Retina (tissue), 1 donor: ENCODE measurements around the gene PTPRN2.
"Not testable (repeated sequence)": the region's sequence is repeated elsewhere in the genome, so short reads cannot be mapped to it uniquely, and the experiment has no call there.

Source experiments
- DNase-seq: peaks from one replicate; pipeline ENCODE4 v3.0.0-alpha.2; 2016

PTPRN2 gene

DNA sequence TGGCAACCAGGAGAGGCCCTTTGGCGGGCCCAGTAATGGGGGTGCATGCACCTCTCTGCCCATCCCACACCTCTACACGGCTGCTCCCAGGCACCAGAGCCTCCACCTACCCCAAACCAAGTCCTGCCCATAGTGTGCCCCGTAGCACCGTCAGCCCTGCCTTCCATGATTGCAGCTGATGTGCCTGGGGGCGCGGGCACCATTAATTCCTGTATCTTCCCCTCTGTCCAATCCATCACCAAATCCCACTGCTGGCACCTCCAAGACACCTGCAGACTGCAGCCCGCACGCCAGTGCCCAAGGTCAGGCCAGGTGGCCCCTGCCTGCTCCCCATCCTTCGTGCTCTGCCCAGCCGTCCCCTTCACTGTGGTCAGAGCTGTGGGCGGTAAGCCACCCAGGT is 533.0 kb downstream of the PTPRN2 start:
- DNase-seq: no peak

DNA sequence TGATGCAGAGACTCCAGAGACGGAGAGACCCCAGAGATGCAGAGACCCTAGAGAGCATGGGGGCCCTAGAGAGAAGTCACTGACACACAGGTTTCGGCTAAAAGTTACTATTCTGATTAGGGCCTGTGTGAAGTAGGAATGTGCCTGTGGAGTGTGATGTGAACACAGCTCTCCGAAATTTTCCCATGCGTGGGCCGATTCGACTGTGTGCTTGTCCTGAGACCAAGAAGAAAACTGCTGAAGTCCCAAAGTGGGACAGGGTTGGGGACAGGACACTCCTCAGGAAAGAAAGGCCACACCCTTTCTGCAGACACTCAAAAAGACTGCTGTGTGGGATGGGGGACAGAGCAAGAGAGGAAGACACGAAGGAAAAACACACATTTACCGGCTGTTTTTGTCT is 533.5 kb downstream of the PTPRN2 start:
- no peak for DNase-seq

DNA sequence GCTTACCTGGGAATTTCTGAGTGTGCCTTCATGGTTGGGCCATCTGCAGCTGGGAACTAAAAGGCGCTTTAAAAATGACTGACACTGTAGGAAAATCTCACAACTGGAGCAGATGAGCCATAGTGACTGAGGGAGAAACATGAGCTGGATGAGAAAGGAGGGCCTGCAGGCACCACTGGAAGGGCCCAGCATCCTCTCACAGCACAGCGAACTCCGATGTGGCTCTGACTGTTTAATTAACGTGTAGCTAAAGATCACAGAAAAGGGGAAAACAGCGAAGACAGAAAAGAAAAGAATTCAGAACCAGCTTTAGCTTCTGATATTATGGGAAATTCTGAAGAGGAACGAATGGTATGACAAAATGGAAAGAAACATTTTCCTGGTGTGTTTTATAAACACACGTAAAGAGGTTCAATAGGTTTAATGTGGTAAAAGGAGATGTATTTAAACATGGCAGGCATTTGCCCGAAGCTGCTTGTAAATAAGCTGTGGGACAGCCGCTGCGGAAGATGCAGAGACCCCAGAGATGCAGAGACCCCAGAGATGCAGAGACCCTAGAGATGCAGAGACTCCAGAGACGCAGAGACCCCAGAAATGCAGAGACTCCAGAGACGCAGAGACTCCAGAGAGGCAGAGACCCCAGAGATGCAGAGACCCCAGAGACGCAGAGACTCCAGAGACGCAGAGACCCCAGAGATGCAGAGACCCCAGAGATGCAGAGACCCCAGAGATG is 534.3 kb downstream of the PTPRN2 start:
- no peak for DNase-seq

DNA sequence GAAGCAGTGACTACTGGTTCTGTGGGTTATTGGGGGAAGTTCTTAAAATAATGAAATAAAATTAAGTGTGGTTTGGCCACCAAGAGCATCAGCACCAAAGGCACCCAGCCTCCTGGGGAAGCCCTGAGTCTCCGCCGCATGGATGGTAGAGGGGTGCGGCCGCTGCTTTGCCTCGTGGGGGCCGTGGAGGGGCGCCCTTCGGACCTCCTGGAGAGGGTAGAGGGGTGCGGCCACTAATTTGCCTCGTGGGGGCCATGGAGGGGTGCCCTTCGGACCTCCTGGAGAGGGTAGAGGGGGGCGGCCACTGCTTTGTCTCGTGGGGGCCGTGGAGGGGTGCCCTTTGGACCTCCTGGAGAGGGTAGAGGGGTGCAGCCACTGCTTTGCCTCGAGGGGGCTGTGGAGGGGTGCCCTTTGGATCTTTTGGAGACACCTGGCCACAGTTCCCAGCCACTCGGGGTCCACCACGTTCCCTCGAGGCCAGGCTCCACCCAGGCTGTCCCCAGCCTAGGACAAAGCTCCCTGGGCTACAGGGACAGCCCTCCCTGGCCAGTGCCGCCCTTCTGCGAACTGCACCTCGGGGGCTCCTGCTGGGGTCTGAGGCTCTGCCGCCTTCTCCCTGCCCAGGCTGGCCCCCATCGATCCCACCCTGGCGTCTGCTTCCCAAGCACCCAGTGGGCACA is 535.1 kb downstream of the PTPRN2 start:
- DNase-seq: peak; percentile 43

DNA sequence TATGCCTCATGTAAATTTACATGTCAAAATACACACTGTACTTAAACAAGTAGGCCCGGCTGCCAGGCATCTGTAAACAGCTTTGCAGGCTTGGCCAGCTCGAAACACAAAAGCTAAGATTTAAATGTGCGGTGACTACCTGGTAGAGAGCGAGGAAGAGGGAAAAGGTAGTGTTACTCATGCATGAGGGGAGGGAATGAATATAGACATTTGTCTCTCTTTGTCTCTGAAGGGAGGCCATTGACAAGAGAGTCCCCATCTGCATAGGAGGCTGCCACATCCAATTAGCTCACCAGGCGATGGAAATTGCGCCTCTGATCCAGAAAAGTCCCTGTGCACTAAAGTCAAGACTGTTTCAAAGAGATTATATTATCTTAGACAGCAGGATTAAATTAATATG is 535.8 kb downstream of the PTPRN2 start:
- DNase-seq: peak; percentile 87

DNA sequence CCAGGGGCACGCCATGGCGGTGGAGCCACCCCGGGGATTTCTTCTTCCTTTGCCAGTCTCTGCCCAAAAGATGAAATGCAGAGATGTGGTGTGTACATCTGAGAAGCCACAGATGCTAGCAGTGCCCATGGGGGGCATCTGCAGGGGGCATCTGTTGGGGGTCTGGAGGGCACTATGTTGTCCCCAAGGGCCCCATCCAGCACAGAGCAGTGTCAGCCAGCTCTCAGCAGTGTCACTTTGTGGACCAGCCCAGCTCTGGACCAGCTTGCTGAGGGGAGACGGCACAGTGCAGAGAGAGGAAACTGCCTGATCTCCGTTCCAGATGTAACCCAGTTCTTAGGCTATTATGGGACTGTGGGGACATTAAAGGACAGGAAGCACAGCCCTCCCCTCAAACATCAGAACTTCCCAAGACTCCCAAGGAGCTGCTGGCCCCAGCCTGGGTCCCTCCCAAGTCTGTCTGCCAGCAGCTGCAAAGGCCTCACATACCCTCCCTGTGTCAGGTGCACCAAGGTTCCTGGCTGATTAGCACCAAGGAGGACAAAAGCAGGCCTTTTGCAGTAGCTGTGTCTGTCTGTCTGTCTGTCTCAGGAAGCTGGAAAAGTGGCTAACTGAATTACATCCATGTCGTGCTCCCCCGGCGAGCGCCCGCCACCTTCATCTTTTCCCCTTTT is 536.5 kb downstream of the PTPRN2 start:
- peak; percentile 72 for DNase-seq

DNA sequence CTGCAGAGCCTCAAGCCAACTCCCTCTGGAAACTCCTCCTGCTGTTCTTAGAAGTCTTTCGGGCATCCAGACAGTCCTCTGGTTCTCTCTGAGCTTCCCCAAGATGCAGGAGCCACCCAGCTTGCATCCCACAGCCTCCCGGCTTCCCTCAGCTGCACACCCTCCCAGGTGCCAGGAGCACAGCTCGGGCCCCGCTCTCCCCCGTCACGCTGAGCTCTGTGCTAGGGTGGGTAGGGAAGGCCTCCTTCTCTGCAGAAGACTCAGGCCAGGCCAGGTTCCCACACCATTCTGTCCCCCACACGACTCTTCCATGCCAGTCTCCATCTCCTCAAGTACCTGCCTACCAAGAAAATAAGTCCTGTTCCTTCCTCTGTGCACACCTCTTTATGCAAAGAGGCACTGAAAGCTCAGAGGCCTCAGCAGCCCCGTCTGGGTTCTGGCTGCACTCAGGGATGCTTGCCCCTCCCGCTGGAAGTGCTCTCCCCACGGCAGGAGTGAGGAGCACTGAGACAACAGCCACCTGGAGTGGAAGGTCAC is 537.1 kb downstream of the PTPRN2 start:
- peak; percentile 24 for DNase-seq

DNA sequence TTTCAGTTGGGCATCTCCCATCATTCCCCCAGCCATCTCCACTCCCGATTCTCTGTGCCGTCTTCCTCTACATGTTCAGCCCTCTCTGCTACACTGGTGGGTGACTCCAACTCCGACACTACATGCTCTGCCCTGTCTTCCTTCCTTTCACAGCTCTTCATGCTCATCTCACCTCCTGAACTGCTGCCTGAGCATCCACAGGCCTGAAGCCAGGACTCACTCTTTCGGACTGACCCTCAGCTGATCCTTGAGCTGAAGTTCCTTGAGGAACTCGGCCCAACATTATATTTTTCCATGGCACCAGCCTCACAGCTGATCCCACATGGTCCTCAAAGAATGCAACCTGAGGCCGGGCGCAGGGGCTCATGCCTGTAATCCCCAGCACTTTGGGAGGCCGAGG is 538.4 kb downstream of the PTPRN2 start:
- no peak for DNase-seq

DNA sequence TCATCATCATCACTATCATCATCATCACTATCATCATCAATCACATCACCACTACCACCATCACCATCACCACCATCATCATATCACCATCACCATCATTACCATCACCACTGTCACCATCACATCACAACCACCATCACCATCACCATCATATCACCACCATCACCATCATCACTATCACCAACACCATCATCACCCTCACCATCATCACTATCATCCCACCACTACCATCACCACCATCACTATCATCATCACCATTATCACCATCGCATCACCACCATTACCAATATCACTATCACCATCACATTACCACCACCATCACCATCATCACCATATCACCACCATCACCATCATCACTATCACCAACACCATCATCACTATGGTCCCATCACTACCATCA is 539.1 kb downstream of the PTPRN2 start:
- DNase-seq: no peak

DNA sequence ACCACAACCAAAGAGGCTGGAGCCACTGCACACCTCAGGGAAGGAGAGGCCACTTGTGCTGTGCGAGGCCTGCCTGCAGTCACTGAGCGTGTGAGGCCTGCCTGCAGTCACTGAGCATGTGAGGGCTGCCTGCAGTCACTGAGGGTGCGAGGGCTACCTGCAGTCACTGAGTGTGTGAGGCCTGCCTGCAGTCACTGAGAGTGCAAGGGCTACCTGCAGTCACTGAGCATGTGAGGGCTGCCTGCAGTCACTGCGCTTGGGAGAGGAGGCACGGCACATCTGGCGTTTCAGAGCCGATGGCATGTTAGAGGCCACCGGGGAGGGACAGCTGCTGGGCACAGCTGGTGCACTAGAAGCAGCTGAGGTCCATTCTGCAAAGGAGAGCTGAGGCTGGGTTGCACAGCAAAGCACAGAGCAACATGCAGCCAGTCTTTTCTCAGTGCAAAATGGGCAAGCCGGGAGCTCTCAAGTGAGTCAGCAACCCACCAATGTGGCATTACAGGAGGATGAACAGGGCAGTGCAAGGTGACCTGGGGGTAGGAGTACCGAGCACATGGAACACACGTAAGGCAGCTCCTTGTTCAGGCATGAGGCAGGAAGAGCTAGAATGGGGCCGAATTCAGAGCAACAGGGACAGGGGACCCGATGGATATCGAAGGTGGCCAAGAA is 540.1 kb downstream of the PTPRN2 start:
- DNase-seq: peak; percentile 54

DNA sequence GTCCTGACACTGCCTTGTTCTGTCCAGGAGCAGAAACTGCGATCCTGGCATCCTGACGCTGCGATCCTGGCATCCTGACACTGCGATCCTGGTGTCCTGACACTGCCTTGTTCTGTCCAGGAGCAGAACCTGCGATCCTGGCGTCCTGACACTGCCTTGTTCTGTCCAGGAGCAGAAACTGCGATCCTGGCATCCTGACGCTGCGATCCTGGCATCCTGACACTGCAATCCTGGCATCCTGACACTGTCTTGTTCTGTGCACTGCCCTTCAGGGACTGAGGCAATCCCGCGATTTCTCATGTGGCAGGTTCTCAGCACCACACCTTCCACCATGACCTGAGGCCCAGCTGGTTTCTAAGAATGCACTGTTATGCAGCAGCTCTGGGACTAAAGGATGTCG is 541.4 kb downstream of the PTPRN2 start:
- DNase-seq: not testable (repeated sequence)

DNA sequence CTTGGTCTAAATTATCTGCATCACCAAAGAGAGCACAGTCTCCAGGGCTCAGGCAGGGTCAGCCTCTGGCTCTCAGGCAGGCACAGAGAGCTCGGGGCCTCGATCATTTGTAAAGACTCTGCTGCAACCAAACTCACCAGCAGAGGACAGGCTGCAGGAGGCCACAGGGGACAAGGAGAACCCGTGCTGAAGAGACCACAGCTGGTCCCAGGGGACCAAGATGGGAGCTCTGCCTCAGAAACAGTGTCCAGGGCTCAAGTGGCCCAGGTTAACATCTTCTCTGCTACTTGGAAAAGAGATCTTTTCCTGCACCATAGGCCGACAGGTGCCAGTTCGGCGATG is 543.2 kb downstream of the PTPRN2 start:
- peak; percentile 24 for DNase-seq

DNA sequence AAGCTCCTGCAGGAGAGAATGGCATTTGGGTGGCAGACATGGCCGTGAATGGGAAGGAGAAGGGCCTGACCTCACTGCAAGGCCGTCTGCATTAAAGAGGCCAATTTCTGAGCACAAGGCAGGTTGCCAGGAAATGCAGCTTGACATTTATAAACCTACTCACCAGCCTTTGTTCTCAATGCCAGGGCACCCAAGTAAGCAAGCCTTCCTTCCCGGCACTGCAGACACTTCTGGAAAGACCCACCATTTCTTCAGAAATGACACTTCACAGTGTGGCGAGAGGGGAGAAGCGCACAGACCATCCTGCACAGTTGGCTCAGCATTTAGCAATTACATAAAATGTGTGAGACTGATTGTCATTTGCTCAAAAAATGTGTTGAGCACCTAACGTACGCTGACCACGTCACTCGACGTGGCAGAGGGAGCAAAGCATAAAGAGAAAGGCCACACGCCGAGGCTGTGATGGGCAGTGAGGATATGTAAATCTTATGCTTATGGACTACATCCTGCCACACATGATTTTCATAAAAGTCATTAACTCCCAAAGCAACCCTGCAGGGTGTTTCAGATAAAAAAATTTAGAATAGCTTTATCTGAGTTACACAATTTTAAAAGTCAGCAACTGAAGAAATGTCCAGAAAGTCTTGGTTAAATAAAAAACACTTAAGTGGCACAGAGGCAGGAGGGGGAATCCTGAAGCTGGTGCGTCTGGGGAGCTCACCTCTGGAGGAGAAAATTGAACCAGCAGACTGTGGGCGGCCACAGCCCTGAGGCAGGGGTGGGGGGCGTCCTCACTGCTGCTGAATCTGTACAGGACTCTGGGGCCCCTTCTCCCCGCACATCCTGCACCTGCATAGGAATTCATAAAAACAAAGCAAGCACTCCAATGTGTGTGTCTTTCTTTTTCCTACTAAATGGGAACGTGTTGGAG is 543.8 kb downstream of the PTPRN2 start:
- DNase-seq: peak; percentile 18

DNA sequence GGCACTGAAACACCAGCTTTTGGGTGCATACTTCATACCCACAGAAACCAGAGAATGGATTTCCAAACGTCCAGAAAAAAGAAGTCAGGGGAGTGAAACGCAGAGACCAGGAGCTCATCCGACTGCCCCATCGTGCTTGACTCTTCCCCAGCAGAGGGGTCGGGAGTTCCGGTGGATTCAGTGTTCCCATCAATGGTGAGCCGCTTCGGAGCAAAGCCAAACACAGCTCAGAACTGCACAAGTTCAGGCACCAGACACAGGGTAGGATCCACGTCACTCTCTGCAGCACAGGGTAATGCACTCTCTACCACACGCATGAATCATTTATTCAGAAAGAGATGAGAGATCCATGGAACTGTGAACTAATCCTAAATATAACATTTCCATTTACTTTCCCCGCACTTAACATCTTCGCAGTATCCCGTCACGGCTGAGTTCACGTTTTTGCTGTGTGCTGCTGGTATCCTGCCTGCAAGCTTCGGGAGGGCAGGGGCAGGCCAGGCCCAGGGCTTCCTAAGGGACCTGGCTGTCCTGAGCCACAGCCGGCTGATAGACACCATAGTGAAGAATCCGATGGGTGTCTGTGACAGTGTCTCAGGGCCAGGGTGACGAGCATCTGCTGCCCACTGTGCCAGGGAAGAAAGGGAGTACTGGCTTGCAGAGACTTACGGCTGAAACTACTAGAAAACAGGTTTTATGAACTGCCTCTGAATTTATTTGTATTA is 545.3 kb downstream of the PTPRN2 start:
- DNase-seq: no peak

DNA sequence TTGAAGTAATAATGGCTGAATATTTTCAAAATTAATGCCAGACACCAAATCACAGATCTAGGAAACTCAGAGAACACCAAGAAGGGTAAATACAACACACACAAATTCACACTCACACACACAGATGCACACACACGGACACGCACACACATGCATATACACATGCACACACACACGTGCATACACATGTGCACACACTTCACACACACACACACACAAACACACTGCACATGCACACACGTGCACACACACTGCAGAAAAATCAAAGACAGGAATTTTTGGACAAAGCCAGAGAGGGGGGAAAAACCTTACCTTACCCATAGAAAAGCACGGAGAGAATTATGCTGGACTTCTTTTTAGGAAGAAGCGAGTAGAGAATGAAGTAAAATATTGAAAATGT is 547.4 kb downstream of the PTPRN2 start:
- DNase-seq: no peak

DNA sequence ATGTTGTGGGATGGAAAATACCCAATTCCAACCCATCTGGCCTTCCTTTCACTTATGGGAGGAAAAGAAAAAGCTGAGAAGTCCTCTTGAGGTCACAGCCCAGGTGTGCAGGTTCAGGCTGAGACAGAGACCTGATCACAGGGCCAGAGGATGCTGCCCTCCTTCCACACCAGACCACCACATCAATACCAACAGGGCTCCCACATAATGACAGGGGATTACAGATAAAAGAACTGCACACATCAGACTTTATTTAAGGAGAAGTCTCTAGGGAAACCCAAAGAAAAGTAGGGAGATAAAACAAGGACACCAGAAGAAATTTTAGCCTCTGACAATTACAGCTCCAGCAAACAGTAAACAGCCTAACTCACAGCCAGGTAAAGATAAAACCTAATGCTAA is 548.4 kb downstream of the PTPRN2 start:
- DNase-seq: no peak

DNA sequence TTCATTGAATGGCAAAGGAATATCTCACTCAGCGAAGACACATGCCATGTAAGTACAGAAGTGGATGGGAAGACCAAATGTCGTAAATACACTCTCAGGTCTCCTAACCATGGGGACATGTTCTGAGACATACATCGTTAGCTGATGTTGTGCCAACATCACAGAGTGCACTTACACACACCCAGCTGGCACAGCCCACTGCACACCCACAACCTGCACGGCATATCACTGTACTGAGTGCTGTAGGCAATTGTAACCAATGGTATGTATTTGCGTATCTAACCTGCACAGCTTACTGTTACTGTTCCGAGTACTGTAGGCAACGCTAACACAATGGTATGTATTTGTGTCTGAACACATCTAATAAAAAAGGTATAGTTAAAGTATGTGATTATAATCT is 550.4 kb downstream of the PTPRN2 start:
- DNase-seq: no peak

DNA sequence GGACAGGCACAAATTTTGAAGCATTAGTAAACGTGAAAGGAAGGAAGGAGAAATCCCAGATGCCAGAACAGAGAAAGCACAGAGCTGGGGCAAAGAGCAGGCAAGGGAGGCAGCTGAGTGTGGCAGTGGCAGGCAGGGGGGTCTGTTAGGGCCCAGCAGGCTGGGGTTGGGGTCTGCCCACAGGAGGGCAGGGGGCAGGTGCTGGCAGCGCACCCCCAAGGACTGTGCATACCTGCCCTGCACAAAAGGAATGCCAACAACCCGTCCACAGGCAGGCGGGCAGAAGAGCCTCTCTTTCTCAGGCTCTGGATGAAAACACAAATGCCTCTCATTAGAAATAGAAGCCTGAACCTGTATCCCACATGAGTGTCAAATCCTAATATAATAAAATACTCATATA is 552.3 kb downstream of the PTPRN2 start:
- no peak for DNase-seq

DNA sequence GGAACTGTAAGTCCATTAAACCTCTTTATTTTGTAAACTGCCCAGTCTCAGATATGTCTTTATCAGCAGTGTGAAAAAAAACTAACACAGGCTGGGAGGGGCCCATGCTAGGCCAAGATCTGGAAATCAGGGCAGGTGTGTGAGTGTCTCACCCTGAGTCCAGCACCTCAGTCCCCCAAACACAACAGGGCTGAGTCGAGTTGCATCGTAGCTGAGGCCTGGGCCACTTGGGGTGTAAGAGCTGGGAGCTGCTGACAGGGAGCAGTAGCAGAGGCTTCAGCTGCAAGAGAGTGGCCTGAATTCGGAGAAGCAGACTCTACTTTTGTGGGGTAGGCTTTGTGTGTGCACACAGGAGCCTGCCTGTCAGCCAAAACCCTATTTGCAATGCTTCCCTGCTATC is 553.1 kb downstream of the PTPRN2 start:
- no peak for DNase-seq

DNA sequence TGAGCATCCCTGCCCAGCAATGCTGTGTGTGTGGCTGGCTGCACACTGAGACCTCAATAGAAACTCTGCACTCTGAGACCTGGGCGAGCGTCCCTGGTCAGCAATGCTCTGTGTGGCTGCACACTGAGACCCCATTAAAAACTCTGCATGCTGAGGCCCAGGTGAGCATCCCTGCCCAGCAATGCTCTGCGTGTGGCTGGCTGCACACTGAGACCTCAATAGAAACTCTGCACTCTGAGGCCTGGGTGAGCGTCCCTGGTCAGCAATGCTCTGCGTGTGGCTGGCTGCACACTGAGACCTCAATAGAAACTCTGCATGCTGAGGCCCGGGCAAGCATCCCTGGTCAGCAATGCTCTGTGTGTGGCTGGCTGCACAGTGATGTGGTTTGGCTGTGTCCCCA is 553.7 kb downstream of the PTPRN2 start:
- DNase-seq: not testable (repeated sequence)

DNA sequence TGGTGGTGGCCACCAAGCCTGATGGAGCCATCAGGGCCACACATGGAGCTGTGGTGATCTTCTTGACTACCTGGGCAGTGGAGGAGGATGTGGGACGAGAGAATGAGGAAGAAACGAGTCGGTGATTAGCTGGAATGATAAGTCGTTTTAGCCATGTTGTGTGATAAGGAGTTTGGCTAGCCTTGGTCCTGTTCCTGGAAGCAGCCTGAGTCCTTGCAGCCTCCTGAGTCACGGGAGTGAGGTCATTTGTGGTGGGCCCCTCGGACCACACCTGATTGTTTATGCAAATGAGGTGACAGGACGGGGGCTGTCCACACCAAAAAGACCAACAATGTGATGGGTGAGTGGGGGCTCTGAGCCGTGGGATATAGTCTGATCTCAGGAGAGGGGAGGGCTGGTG is 554.4 kb downstream of the PTPRN2 start:
- no peak for DNase-seq
